OCI-LY7 (cell line): ENCODE results near the gene GOLGA6L7.

Experiments used
- EZH2phosphoT487 ChIP-seq: fragments of 200-600 bp; sonication (generic); IDR thresholded peaks from 2 replicates; pipeline ENCODE4 v1.6.1; 2018; ENCODE audit warnings: low read depth, borderline replicate concordance, mild to moderate bottlenecking, mixed run types, antibody characterized with exemption, low read length, moderate library complexity, mixed read lengths
- TF ChIP-seq, protein P1 (sequence below): fragments of 200-600 bp; sonication (generic); conservative IDR thresholded peaks from 2 replicates; pipeline ENCODE4 v1.5.1; 2014; ENCODE audit warnings: mild to moderate bottlenecking, antibody characterized with exemption, low read length, moderate library complexity, mixed read lengths

GRCh38 chr15:28895146-28895545 is 46.7 kb upstream of the GOLGA6L7 start:
- TF ChIP-seq, protein P1, sequence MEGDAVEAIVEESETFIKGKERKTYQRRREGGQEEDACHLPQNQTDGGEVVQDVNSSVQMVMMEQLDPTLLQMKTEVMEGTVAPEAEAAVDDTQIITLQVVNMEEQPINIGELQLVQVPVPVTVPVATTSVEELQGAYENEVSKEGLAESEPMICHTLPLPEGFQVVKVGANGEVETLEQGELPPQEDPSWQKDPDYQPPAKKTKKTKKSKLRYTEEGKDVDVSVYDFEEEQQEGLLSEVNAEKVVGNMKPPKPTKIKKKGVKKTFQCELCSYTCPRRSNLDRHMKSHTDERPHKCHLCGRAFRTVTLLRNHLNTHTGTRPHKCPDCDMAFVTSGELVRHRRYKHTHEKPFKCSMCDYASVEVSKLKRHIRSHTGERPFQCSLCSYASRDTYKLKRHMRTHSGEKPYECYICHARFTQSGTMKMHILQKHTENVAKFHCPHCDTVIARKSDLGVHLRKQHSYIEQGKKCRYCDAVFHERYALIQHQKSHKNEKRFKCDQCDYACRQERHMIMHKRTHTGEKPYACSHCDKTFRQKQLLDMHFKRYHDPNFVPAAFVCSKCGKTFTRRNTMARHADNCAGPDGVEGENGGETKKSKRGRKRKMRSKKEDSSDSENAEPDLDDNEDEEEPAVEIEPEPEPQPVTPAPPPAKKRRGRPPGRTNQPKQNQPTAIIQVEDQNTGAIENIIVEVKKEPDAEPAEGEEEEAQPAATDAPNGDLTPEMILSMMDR: no peak
- TF ChIP-seq EZH2phosphoT487: no peak
